Measurements from ENCODE around the gene TSC22D3.

- TF ChIP-seq EP300 (IDR thresholded peaks at IDR 0.05) (no peak), CTCF (IDR thresholded peaks at IDR 0.05) (no peak), POLR2A (IDR thresholded peaks at IDR 0.05) (peak in 1 of 2 donors; percentile 7)
Observed at GRCh38 chrX:107775734-107776511, at the start of gene TSC22D3.
